Suprapubic skin (tissue), 4 donors: Measurements from ENCODE around the gene TMEFF1. TPM values are rescaled to one million over a fixed set of nuclear protein-coding genes. Genes with fewer than 3 reads are reported as not detected.

ENCODE experiments used
- DNase-seq, 2 donors: peaks; one replicate each; pipeline ENCODE4 v3.0.0-alpha.2; 2019; ENCODE audit warnings: low spot score in 2 of 2
- H3K27ac ChIP-seq: fragments of 200-600 bp; sonication (generic); one replicate; pipeline ENCODE4 v1.5.1; 2019
- H3K27me3 ChIP-seq: fragments of 200-600 bp; sonication (generic); one replicate; pipeline ENCODE4 v1.5.1; 2019
- H3K36me3 ChIP-seq: fragments of 200-600 bp; sonication (generic); one replicate; pipeline ENCODE4 v1.5.1; 2019
- H3K4me1 ChIP-seq: fragments of 200-600 bp; sonication (generic); one replicate; pipeline ENCODE4 v1.5.1; 2019
- H3K4me3 ChIP-seq: fragments of 200-600 bp; sonication (generic); one replicate; pipeline ENCODE4 v1.5.1; 2019; ENCODE audit warnings: mild to moderate bottlenecking
- H3K9me3 ChIP-seq: fragments of 200-600 bp; sonication (generic); one replicate; pipeline ENCODE4 v1.5.1; 2019
- CTCF ChIP-seq, 2 donors: fragments of 200-600 bp in 1 of 2; fragments of 450-650 bp in 1 of 2; sonication (generic) in 1 of 2; IDR thresholded peaks; one replicate each; pipeline ENCODE4 v1.5.1; 2016 to 2019; ENCODE audit warnings: antibody characterized with exemption in 2 of 2, mild to moderate bottlenecking in 1 of 2, moderate library complexity in 1 of 2
- EP300 ChIP-seq: sonication (generic); formaldehyde crosslinking; IDR thresholded peaks from one replicate; pipeline ENCODE4 v1.6.1; 2017; ENCODE audit warnings: antibody characterized with exemption
- POLR2A ChIP-seq, 2 donors: fragments of 450-650 bp; IDR thresholded peaks; one replicate each; pipeline ENCODE4 v1.6.1; 2017; ENCODE audit warnings: antibody characterized with exemption in 2 of 2, mild to moderate bottlenecking in 2 of 2, moderate library complexity in 2 of 2
- POLR2AphosphoS5 ChIP-seq, 3 donors: sonication (generic); formaldehyde crosslinking; IDR thresholded peaks; one replicate each; pipeline ENCODE4 v1.6.1; 2017; ENCODE audit warnings: antibody characterized with exemption in 3 of 3
- WGBS: methylation state at CpG from one replicate; pipeline ENCODE4 v1.1.5; 2018; 5-methylcytosine and 5-hydroxymethylcytosine counted together
- total RNA-seq, 4 donors: library from RNA; depleted of rRNA; stranded (reverse); fragments of >200 nt; gene quantifications; one replicate each; pipeline ENCODE4 v1.1.0, GENCODE V29; 2016

TMEFF1 gene
- total RNA-seq, 4 donors from 2014 or later = 0.32 to 0.49 TPM; not detected in 2

- 95% methylated on average over 1 of the region's 1 CpG for WGBS
- Histone ChIP-seq H3K4me3 (no peak overlapping the region), H3K27ac (no peak overlapping the region), H3K36me3 (no peaks in the 10 kb centered on the region), H3K4me1 (no peaks in the 10 kb centered on the region), H3K9me3 (no peaks in the 10 kb centered on the region), H3K27me3 (no peaks in the 10 kb centered on the region)
- TF ChIP-seq CTCF (IDR thresholded peaks at IDR 0.05) (no peak), POLR2A (IDR thresholded peaks at IDR 0.05) (no peak), POLR2AphosphoS5 (IDR thresholded peaks at IDR 0.05) (no peak), EP300 (no peak)
- no peak for DNase-seq
Measured at GRCh38 chr9:100488177-100488576, 15.2 kb downstream of the TMEFF1 start.

GRCh38 chr9:100489836-100490235 lies 16.9 kb downstream of the TMEFF1 start:
- Histone ChIP-seq H3K36me3 (no peaks in the 10 kb centered on the region), H3K4me3 (no peak overlapping the region), H3K9me3 (no peaks in the 10 kb centered on the region), H3K4me1 (no peaks in the 10 kb centered on the region), H3K27me3 (no peaks in the 10 kb centered on the region), H3K27ac (no peak overlapping the region)
- TF ChIP-seq EP300 = no peak
- no peak for TF ChIP-seq POLR2A (IDR thresholded peaks at IDR 0.05)
- TF ChIP-seq CTCF (IDR thresholded peaks at IDR 0.05) = no peak
- no peak for TF ChIP-seq POLR2AphosphoS5 (IDR thresholded peaks at IDR 0.05)
- 77% methylated on average over 4 of the region's 4 CpGs for WGBS
- no peak for DNase-seq

- DNase-seq = no peak
- Histone ChIP-seq H3K27me3 (no peaks in the 10 kb centered on the region), H3K36me3 (no peaks in the 10 kb centered on the region), H3K27ac (no peak overlapping the region), H3K9me3 (no peaks in the 10 kb centered on the region), H3K4me3 (no peak overlapping the region), H3K4me1 (no peaks in the 10 kb centered on the region)
- TF ChIP-seq POLR2AphosphoS5 (IDR thresholded peaks at IDR 0.05) = no peak
- no peak for TF ChIP-seq POLR2A (IDR thresholded peaks at IDR 0.05)
- TF ChIP-seq EP300 = no peak
- no peak for TF ChIP-seq CTCF (IDR thresholded peaks at IDR 0.05)
- 89% methylated on average over 2 of the region's 2 CpGs for WGBS
Measured at GRCh38 chr9:100492952-100493351, 20.0 kb downstream of the TMEFF1 start.

GRCh38 chr9:100498592-100498991 lies 25.6 kb downstream of the TMEFF1 start:
- H3K27me3 ChIP-seq = no peaks in the 10 kb centered on the region
- H3K4me3 ChIP-seq = no peak overlapping the region
- WGBS = 82% methylated on average over 5 of the region's 5 CpGs
- no peak overlapping the region for H3K27ac ChIP-seq
- DNase-seq = no peak
- no peaks in the 10 kb centered on the region for H3K4me1 ChIP-seq
- no peaks in the 10 kb centered on the region for H3K9me3 ChIP-seq
- no peak for TF ChIP-seq POLR2A (IDR thresholded peaks at IDR 0.05)
- no peaks in the 10 kb centered on the region for H3K36me3 ChIP-seq

- Histone ChIP-seq H3K27me3 (no peaks in the 10 kb centered on the region), H3K4me3 (no peak overlapping the region), H3K4me1 (no peaks in the 10 kb centered on the region), H3K9me3 (no peaks in the 10 kb centered on the region), H3K36me3 (no peaks in the 10 kb centered on the region), H3K27ac (no peak overlapping the region)
- DNase-seq = no peak
- no peak for TF ChIP-seq EP300
- no peak for TF ChIP-seq CTCF (IDR thresholded peaks at IDR 0.05)
- TF ChIP-seq POLR2AphosphoS5 (IDR thresholded peaks at IDR 0.05) = no peak
- TF ChIP-seq POLR2A (IDR thresholded peaks at IDR 0.05) = no peak
- WGBS = 68% methylated on average over 4 of the region's 4 CpGs
Measured at GRCh38 chr9:100499460-100499859, 26.5 kb downstream of the TMEFF1 start.

GRCh38 chr9:100499866-100500265 lies 26.9 kb downstream of the TMEFF1 start:
- Histone ChIP-seq H3K27ac (no peak overlapping the region), H3K4me1 (no peaks in the 10 kb centered on the region), H3K9me3 (no peaks in the 10 kb centered on the region), H3K36me3 (no peaks in the 10 kb centered on the region), H3K4me3 (no peak overlapping the region), H3K27me3 (no peaks in the 10 kb centered on the region)
- 43% methylated on average over 2 of the region's 2 CpGs for WGBS
- TF ChIP-seq POLR2AphosphoS5 (IDR thresholded peaks at IDR 0.05) (no peak), CTCF (IDR thresholded peaks at IDR 0.05) (no peak), EP300 (no peak), POLR2A (IDR thresholded peaks at IDR 0.05) (no peak)
- DNase-seq = no peak
